Endothelial cell of umbilical vein (primary cell): ENCODE measurements around the gene TBC1D7. TPM values are rescaled to one million over a fixed set of nuclear protein-coding genes. Genes with fewer than 3 reads are reported as not detected.

Experiments
- BruUV-seq: library from RNA; stranded (reverse); fragments of 400-500 nt; replicated peaks from 2 replicates; lab custom pipeline; 2021; lab: Mats Ljungman, UMichigan
- CTCF ChIA-PET: fragments of 300-600, 350-600 bp; sonication (Branson Sonifier 250); formaldehyde crosslinking; loops from one replicate; lab custom pipeline; 2021; ENCODE audit warnings: antibody characterized with exemption, inconsistent platforms; lab: Charles Lee
- POLR2A ChIA-PET: fragments of 300-600, 350-600 bp; sonication (Branson Sonifier 250); formaldehyde crosslinking; loops from one replicate; lab custom pipeline; 2021; ENCODE audit warnings: antibody characterized with exemption, inconsistent platforms; lab: Charles Lee
- DNase-seq: peaks from one replicate; pipeline ENCODE4 v3.0.0-alpha.2; 2011; ENCODE audit warnings: low read depth, low spot score
- FAIRE-seq: peaks from 2 replicates; lab custom pipeline; 2011; peaks lifted over from hg19 to GRCh38; lab: Jason Lieb, UNC
- H2AFZ ChIP-seq: 2 replicates; pipeline ENCODE4 v1.6.0; 2012; ENCODE audit warnings: low read depth, low read length, control low read depth, inconsistent platforms
- H3K27ac ChIP-seq: 2 replicates; pipeline ENCODE4 v1.5.1; 2011; ENCODE audit warnings: low read depth, mild to moderate bottlenecking, control low read depth, low read length, moderate library complexity; ENCODE audit not compliant: insufficient read depth
- H3K27me3 ChIP-seq, 2 experiments: 2 replicates each; pipeline versions ENCODE4 v1.6.0 to v1.6.1; 2011; ENCODE audit warnings: low read length in 2 of 2, mixed read lengths in 1 of 2; ENCODE audit not compliant: control insufficient read depth in 2 of 2, insufficient read depth in 2 of 2
- H3K36me3 ChIP-seq, 2 experiments: 2 replicates in 1 of 2; 3 replicates in 1 of 2; pipeline ENCODE4 v1.5.1; 2011; ENCODE audit warnings: low read length in 2 of 2, mild to moderate bottlenecking in 1 of 2, moderate library complexity in 1 of 2; ENCODE audit not compliant: control insufficient read depth in 2 of 2, insufficient read depth in 2 of 2; ENCODE audit errors: extremely low read depth in 1 of 2
- H3K4me1 ChIP-seq: 3 replicates; pipeline ENCODE4 v1.5.1; 2011; ENCODE audit warnings: mild to moderate bottlenecking, low read length; ENCODE audit not compliant: control insufficient read depth, insufficient read depth; ENCODE audit errors: extremely low read depth
- H3K4me2 ChIP-seq: 2 replicates; pipeline ENCODE4 v1.6.1; 2011; ENCODE audit warnings: low read length, control low read depth, mixed read lengths; ENCODE audit not compliant: insufficient read depth
- H3K4me3 ChIP-seq, 3 experiments: fragments of 200-600 bp in 1 of 3; sonication (generic), shearing (Covaris generic) in 1 of 3; replicated peaks in 1 of 3; 2 replicates each; pipeline ENCODE4 v1.5.1; 2011 to 2016; ENCODE audit warnings: control low read depth in 3 of 3, low read length in 3 of 3, mild to moderate bottlenecking in 2 of 3, inconsistent platforms in 1 of 3, low read depth in 1 of 3, moderate library complexity in 1 of 3; ENCODE audit not compliant: insufficient read depth in 1 of 3
- H3K79me2 ChIP-seq: 2 replicates; pipeline ENCODE4 v1.6.0; 2012; ENCODE audit warnings: low read length, inconsistent platforms; ENCODE audit not compliant: control insufficient read depth, insufficient read depth
- H3K9ac ChIP-seq: replicated peaks from 2 replicates; pipeline ENCODE3; 2011; ENCODE audit warnings: low read length, control low read depth; ENCODE audit not compliant: insufficient read depth; ENCODE audit errors: extremely low read depth
- H3K9me1 ChIP-seq: replicated peaks from 3 replicates; pipeline ENCODE4 v1.6.0; 2011; ENCODE audit warnings: mild to moderate bottlenecking, low read length; ENCODE audit not compliant: control insufficient read depth, insufficient read depth; ENCODE audit errors: extremely low read depth
- H3K9me3 ChIP-seq: replicated peaks from 2 replicates; pipeline ENCODE4 v1.5.1; 2012; ENCODE audit warnings: low read length, inconsistent platforms; ENCODE audit not compliant: control insufficient read depth, insufficient read depth
- H4K20me1 ChIP-seq: replicated peaks from 2 replicates; pipeline ENCODE3; 2011; ENCODE audit warnings: mild to moderate bottlenecking, low read length; ENCODE audit not compliant: control insufficient read depth, insufficient read depth; ENCODE audit errors: extremely low read depth
- CTCF ChIP-seq, 2 donors: IDR thresholded peaks; 1 replicate in 1 of 2; 2 replicates in 1 of 2; pipeline ENCODE4 v1.5.1; 2011; ENCODE audit warnings: low read length in 2 of 2, mild to moderate bottlenecking in 2 of 2, moderate library complexity in 2 of 2, control low read depth in 1 of 2, inconsistent platforms in 1 of 2, low read depth in 1 of 2; ENCODE audit not compliant: insufficient read depth in 1 of 2; ENCODE audit errors: extremely low read depth in 1 of 2
- EZH2 ChIP-seq: IDR thresholded peaks from 2 replicates; pipeline ENCODE4 v1.6.1; 2012; ENCODE audit warnings: borderline replicate concordance, low read depth, mild to moderate bottlenecking, moderate library complexity, low read length, inconsistent platforms; ENCODE audit not compliant: severe bottlenecking
- FOS ChIP-seq: IDR thresholded peaks from 2 replicates; pipeline ENCODE4 v1.6.1; 2011; ENCODE audit warnings: mild to moderate bottlenecking, low read length, moderate library complexity, borderline replicate concordance; ENCODE audit not compliant: insufficient read depth
- GATA2 ChIP-seq: IDR thresholded peaks from 2 replicates; pipeline ENCODE4 v1.7.0; 2011; ENCODE audit warnings: low read depth, mild to moderate bottlenecking, moderate library complexity, mixed read lengths, low read length; ENCODE audit not compliant: insufficient read length, insufficient read depth
- JUN ChIP-seq: IDR thresholded peaks from 2 replicates; pipeline ENCODE4 v1.6.1; 2011; ENCODE audit warnings: borderline replicate concordance, low read depth; ENCODE audit not compliant: insufficient read length, insufficient read depth
- MAX ChIP-seq: IDR thresholded peaks from 2 replicates; pipeline ENCODE4 v1.6.1; 2011; ENCODE audit not compliant: insufficient read depth, insufficient read length
- MYC ChIP-seq: IDR thresholded peaks from one replicate; pipeline ENCODE4 v1.6.1; 2011; ENCODE audit warnings: mild to moderate bottlenecking, low read depth, low read length
- POLR2A ChIP-seq: IDR thresholded peaks from 2 replicates; pipeline ENCODE4 v1.6.1; 2012; ENCODE audit warnings: low read depth, mild to moderate bottlenecking, control low read depth, low read length
- POLR2AphosphoS5 ChIP-seq: IDR thresholded peaks from 2 replicates; pipeline ENCODE4 v1.6.1; 2012; ENCODE audit warnings: low read depth, mild to moderate bottlenecking, control low read depth, low read length, moderate library complexity; ENCODE audit not compliant: insufficient read depth
- dilution Hi-C: fragments of 300-500 bp; cut with MboI; formaldehyde crosslinking; loops from one replicate; pipeline ENCODE4 v1.15.0; 2019; ENCODE audit warnings: low sequenced_read_pairs; ENCODE audit not compliant: extremely low pct_ligation_motif_present
- intact Hi-C: fragments of 100-400 bp; cut with micrococcal nuclease; formaldehyde crosslinking; loops from one replicate; pipeline ENCODE4 v1.10.0; 2022
- polyA plus RNA-seq, 4 experiments: library from polyadenylated mRNA; depleted of rRNA in 3 of 4; stranded (reverse) in 3 of 4; unstranded in 1 of 4; fragments of >200 nt; gene quantifications; 2 replicates each; pipeline versions ENCODE4 v1.2.1 to v1.2.3, GENCODE V29; 2011 to 2012; ENCODE audit warnings: missing spikeins in 1 of 4
- total RNA-seq: library from RNA; stranded (reverse); gene quantifications from 2 replicates; pipeline ENCODE4 v1.2.3, GENCODE V29; 2021

TBC1D7 gene
- total and polyA plus RNA-seq, 2 donors (not counting 3 experiments of a cell fraction or from before 2014, with no cell fraction given), result 26.6 to 28.1 TPM

GRCh38 chr6:13288969-13289391 lies 39.4 kb downstream of the TBC1D7 start:
- no peak for DNase-seq
- no peaks in the 10 kb centered on the region for H3K9me1 ChIP-seq
- FAIRE-seq, result no peak
- H2AFZ ChIP-seq, result no peak overlapping the region
- ChIA-PET CTCF (no interaction called here), POLR2A (no interaction called here)
- no peak overlapping the region for H3K9ac ChIP-seq
- no peak overlapping the region for H3K4me2 ChIP-seq
- no TSS peak for BruUV-seq
- H4K20me1 ChIP-seq, result no peaks in the 10 kb centered on the region
- no peak for TF ChIP-seq FOS
- H3K79me2 ChIP-seq, result no peaks in the 10 kb centered on the region
- H3K36me3 ChIP-seq, result peaks cover 2 to 3% of the 10 kb centered on the region in 2 experiments
- H3K4me1 ChIP-seq, result no peaks in the 10 kb centered on the region
- no peak overlapping the region for H3K27ac ChIP-seq
- dilution Hi-C loops (no loop called here), intact Hi-C loops (no loop called here)
- no peak overlapping the region for H3K4me3 ChIP-seq
- H3K27me3 ChIP-seq, result no peaks in the 10 kb centered on the region
- H3K9me3 ChIP-seq, result no peaks in the 10 kb centered on the region

GRCh38 chr6:13288481-13288880 lies 39.9 kb downstream of the TBC1D7 start:
- Histone ChIP-seq H3K4me1 (no peaks in the 10 kb centered on the region), H3K4me2 (no peak overlapping the region), H3K9me3 (no peaks in the 10 kb centered on the region), H3K27me3 (no peaks in the 10 kb centered on the region), H3K27ac (no peak overlapping the region), H3K36me3 (peaks cover 2% of the 10 kb centered on the region in 2 experiments), H4K20me1 (no peaks in the 10 kb centered on the region), H3K4me3 (no peak overlapping the region), H3K9me1 (no peaks in the 10 kb centered on the region), H2AFZ (no peak overlapping the region), H3K9ac (no peak overlapping the region), H3K79me2 (no peaks in the 10 kb centered on the region)
- intact Hi-C loops, result no loop called here
- BruUV-seq, result no TSS peak
- POLR2A ChIA-PET, result no interaction called here
- DNase-seq (no peak), FAIRE-seq (no peak)
- TF ChIP-seq CTCF (IDR thresholded peaks at IDR 0.05; ENCODE audit: extremely low read depth in 1 of 2, insufficient read depth in 1 of 2, low read depth in 1 of 2, low read length in 2 of 2) (no peak), EZH2 (no peak), POLR2A (no peak), GATA2 (no peak), MAX (no peak), MYC (no peak), FOS (no peak), POLR2AphosphoS5 (no peak), JUN (no peak)
- CTCF ChIA-PET, result no interaction called here
- dilution Hi-C loops, result no loop called here
